NCI-H345 treated with DMSO at 0.1 percent for 48 hours (cell line): ENCODE measurements around the gene METTL14.
"Not testable (repeated sequence)": the region's sequence is repeated elsewhere in the genome, so short reads cannot be mapped to it uniquely, and the experiment has no call there.

Experiments used
- DNase-seq: peaks from one replicate; lab custom pipeline; 2025; ENCODE audit not compliant: unreplicated experiment; lab: John Stamatoyannopoulos, UW

METTL14 gene

DNA sequence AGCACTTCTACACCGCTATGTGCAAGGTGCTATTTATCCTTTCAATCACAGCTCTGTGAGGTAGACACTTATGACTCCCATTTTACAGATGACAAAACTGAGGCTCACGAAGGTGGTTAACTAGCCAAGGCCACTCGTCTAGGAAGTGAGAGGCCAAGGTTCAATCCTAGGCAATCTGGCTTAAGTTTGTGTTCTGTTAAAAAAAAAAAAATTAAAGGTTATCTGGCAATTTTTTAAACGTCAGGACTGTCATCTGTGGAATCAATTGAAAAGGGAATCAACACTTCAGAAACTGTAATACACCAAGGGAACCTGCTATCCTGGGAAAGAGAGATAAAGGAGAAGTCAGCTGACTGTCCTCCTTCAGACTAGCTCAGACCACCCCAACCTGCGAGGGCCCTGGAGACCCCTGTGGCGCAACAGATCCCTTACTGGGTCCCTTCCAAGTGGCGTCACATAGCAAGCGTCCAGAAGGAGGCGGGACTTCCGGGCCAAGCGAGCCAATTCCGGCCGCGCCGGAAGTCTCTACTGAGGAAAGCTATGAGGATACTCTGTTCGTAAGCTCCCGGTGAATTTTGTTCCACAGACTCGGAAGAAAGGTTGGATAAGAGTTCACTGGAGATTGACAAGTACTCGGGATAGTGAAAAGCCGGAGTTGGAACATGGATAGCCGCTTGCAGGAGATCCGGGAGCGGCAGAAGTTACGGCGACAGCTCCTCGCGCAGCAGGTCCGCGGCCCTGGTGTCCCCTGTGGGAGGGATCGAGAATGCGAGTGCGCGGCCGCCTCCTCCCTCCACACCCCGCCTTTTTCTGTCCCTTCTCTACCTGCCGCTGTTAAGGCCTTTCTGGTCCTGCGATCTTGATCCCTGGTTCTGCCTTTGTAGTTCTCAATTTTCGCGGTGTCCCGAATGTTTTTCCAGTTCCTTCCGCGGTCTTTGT, at the start of gene METTL14:
Gene METTL14, plus strand, starts transcription at position 520 of the 939 bp plus-strand sequence. Its CDS starts 143 bp downstream, at position 663.
- peak; percentile 73 for DNase-seq

DNA sequence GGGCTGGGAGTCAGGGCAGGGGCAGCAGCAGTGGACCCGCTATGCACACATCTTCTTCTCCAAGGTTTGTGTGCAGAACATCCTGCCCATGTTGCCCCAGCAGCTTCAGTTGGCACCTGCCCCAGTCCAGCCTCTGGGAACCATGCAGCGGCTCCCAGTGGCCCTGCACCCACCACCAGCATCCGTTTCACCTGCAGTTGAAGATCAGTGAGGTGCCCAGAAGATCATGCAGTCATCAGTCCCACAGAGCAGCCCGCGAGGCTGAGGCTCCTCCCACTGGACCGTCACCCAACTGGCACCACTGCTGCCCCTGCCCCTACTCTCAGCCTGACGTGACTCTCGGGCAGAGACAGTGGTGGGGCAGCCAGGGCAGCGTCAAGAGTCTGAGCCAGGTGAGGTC, 49.1 kb upstream of the METTL14 start:
- not testable (repeated sequence) for DNase-seq

DNA sequence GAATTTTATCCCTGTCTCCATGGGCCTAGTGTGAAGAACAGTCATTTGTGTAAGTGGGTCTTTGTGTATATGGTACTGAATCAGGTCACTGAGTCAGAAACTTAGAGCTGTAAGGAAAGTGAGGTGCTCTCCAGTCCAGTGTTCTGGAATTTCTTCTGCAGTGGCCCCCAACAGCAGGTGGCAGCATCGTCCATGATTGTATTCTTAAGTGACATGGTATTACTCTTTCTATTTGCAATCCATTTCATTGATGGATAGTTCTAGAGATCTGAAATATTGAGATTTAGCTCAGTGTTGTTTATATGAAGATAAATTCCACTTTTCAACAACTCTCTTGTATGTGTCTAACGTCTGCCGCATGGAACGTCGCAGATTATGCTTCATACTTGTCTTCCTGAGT, 20.5 kb upstream of the METTL14 start:
- DNase-seq: not testable (repeated sequence)

DNA sequence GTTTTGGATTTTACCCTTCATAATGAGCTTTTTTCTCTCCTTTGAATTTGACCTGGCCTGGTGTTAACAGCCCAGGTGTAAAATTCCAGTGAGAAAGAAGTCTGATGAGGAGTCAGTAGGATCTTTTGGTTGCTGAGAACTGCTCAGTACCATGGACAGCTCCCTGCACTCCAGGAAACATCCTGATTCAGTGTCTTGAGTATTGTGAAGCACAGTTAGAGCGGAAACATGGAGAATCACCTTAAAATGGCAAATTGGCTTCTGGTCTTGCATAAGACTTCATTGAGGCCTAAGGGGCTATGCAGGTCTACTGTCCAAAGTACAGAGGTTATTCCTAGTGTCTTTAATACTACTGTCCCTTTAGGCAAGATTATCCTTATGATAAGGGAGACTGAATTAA, 16.0 kb upstream of the METTL14 start:
- not testable (repeated sequence) for DNase-seq

DNA sequence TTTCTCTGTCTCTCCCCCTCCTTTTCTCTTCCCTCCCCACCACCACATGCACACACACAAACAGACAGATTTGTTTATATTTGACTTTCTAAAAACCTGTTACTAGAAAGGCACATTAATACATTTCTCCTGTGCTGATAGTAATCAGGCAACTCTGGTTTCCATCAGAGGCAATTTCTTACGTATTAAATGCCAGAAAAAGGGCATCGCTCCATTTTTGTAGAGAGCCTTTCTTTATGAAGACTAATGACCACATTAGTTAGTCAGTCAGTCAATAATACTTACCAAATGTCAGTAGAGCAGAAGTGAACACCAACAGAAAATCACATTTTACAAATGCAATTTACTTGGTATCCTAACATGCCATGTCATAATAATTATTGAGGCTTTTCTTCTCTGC, 14.2 kb upstream of the METTL14 start:
- DNase-seq: not testable (repeated sequence)

DNA sequence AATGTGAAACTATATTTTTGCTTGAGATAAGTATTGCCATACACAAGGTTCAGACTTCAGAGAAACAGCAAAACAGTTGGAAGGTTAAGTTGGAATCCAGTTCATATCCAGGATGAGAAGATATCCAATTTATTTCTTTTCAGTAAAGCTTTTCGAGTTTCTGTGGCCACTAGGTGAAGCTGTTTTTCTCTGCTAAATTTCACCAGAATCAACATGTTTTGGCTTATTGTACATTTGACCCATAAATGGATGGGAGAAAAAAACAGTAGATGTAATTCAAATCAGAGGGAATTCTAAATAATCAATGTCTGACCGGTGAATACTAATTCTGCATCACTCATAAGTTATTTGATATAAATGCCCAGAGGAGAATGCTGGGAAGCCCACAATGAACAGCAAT, 9.1 kb upstream of the METTL14 start:
- no peak for DNase-seq

DNA sequence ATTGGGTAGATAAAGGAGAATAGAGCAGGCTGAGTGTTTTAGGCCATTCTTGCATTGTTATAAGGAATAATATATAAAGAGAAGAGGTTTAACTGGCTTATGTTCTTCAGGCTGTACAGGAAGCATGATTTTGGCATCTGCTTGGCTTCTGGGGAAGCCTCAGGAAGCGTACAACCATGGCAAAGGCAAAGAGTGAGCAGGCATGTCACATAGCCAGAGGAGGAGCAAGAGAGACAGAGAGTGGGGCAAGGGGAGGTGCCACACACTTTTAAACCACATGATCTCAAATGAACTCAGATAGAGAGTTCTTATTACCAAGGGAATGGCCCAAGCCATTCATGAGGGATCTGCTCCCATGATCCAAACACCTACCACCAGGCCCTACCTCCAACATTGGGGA, 4.4 kb upstream of the METTL14 start:
- no peak for DNase-seq

DNA sequence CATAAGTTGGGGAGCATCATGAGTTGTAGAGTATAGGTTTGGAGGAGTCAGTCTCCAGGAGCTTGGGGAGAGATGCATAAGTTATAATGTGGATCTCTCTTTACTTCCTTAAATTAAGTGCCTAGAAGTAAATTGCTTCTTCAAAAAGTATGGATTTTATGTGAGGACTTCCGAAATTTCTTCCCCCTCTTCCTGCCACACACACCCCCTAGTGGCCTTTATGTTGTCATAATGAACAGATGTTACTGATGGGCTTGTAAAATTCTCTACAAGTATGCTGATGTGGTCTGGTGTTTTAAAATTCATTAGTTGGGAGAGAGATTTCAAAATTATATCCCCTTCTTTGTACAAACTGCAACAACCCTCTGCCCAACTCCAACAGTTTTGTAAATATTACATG, 2.3 kb upstream of the METTL14 start:
- no peak for DNase-seq

DNA sequence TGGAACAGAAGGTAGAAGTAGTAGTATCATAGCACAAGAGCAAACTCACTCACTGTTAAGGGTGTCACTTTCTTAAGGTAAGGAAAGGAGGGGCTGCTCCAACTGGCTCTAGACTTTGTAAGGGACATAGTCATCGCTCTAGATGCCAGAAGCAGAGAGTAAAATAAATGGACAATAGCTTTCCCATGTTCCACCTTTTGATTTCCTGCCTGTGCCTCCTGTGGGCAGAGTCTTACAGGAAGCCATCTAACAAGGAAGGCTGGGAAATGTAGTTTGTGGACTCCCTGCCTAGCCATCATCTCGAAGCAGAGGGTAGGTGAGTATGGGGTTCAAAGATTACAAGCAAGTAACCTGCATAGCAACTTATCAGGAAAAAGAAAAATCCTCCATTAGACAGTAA, 1.7 kb upstream of the METTL14 start:
- DNase-seq: no peak

DNA sequence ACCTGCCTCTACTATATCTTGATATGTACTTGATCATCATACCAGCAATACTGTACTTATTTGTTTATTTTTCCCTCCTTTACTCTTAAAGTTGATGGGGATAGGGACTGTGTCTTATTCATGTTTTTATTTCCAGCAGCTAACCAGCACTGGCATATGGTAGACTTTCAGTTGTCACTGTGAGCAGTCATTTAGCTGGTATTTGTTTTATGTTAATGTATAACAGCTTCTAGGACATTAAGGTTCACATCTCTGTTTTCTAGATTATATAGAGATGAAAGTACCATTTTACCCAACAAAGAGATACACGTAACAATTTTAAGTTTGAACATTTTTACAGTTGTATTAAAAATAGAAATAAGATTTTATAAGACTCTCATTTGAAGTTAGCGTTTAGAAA, 17.9 kb downstream of the METTL14 start:
- DNase-seq: no peak

DNA sequence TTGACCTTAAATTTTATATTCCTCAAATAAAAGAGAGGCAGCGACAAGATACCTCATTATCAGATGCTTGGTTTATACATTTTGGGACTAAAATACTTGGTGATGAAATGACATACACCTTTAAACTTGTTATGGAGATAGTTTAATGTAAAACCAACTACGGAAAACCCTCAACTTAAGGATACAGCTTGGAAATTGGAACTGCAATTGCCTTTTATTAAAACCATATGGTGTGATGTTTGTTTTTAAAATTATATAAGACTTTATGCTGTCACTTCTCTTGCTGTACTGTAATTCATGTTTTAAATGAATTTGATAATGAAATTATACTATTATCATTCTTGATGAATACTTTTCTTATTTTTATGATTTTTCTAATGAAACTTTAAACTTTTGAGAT, 25.9 kb downstream of the METTL14 start:
- no peak for DNase-seq

DNA sequence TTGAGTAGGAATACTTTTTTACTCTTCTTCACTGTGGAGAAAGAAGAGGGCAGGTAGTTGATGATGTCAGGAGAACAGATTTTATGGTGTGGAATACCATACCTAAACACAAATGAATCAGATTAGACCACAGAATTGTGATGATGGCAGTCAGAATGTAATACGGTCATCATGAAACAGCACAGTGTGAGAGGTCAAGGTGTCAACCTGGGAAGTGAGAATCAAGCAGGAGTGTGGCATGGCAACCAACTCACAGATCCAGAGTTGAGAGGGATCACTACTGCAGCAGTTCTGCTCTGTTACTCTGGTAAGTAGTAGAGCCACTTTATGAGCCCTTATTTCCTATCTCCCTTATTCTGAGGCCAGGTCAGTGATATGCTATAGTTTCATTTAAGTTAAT, 27.7 kb downstream of the METTL14 start:
- DNase-seq: no peak

DNA sequence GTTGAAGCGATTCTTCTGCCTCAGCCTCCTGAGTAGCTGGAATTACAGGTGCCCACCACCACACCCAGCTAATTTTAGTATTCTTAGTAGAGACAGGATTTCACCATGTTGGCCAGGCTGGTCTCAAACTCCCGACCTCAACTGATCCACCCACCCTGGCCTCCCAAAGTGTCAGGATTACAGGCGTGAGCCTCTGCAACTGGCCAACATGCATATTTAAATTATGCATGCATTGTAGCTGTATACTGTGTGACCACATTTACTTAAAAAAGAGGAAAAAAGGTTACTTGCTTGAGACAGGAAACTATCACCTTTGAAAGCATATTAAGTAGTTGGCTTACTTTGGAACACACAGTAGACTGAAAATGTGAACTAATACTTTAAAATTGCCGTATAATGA, 29.5 kb downstream of the METTL14 start:
- DNase-seq: no peak

DNA sequence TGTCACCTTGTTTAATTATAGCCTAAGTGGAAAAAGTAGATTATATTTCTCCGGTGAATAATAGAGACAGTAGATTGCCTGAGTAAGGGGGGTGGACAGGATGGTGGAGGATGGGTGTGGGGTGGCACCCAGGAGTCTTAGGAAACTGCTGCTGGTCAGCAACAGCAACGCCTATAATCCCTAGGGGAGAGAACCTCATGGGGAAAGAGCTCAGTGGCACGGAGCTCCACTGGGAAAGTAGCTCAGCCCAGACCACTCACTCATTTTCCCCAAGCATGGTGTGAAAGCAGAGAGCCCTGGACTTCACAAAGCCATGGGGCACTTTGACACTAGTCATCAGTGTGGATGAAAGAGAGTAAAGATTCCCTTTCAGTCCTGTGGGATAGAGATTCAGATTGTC, 31.1 kb downstream of the METTL14 start:
- DNase-seq: no peak

DNA sequence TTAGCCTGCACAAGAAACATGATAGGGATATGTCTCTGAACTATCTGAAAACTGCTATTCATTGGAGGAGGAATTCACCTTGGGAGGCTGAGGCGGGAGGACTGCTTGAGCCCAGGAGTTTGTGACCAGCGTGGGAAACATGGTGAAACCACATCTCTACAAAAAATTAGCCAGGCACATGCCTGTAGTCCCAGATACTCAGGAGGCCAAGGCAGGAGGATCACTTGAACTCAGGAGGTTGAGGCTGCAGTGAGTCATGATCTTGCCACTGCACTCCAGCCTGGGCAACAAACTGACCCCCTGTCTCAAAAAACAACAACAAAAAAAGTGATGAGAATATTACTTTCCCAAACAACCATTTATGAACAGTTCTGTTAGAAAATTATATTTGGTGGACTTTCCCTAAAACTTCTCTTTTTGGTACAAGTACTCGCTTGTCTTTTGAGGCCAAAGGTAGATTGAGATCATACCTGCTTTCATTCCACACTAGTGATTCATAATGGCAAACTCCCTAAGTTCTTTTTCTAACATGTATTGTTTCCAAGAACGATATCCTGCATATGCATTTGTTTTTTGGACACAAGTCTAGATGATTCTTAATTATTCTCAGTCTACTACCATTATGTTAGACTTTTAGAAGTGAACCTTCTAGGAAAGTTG, 33.4 kb downstream of the METTL14 start:
- no peak for DNase-seq

DNA sequence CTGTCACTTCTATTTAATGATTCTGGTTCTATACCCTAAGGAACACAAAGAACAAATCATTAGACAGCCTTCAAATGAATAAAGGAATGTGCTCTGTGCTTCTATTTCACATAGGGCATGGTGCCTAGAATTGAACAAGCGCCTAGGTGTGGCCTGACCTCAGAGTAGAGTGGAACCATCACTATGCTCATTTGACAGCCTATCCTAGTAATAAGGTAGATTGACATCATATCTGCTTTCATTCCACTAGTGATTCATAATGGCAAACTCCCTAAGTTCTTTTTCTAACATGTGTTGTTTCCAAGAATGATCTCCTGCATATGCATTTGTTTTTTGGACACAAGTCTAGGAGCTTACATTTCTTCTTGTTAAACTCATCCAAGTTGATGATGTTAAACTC, 36.6 kb downstream of the METTL14 start:
- no peak for DNase-seq

DNA sequence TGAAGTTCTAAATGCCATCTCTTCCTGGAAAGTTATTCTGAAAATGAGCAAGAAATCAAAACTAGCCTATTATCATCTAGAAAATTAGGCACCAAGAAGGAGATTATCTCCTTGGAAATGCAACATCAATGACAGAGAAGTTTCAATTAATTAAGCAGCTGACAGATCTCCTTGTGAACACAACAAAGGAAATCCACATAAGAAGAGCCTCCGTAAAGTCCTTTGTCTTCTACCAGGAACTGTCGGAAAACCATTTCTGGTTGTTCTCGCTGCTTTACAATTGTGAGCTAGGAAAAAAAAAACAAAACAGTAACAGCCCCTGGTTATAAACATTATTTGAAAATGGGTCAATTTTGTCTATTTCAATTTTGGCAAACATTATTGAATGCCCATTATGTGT, 38.2 kb downstream of the METTL14 start:
- no peak for DNase-seq

DNA sequence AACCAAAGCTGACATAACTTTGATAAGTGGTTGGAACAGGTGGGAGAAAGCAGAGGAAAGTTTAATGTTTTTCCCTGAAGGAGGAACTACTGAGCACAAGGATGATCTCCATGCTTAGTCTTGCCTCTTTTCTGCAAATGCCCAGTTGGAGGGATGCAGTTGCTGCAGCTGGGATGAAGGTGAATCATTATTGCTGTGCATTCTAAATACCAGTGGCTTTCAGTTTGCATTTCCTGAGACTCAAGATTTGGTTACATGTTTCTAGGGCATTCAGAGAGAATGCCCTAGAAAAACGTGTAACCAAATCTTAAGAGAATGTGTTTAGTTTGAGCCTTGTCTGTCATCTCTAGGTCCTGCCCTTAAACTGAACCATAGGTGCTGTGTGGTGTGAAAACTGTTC, 42.2 kb downstream of the METTL14 start:
- DNase-seq: no peak

DNA sequence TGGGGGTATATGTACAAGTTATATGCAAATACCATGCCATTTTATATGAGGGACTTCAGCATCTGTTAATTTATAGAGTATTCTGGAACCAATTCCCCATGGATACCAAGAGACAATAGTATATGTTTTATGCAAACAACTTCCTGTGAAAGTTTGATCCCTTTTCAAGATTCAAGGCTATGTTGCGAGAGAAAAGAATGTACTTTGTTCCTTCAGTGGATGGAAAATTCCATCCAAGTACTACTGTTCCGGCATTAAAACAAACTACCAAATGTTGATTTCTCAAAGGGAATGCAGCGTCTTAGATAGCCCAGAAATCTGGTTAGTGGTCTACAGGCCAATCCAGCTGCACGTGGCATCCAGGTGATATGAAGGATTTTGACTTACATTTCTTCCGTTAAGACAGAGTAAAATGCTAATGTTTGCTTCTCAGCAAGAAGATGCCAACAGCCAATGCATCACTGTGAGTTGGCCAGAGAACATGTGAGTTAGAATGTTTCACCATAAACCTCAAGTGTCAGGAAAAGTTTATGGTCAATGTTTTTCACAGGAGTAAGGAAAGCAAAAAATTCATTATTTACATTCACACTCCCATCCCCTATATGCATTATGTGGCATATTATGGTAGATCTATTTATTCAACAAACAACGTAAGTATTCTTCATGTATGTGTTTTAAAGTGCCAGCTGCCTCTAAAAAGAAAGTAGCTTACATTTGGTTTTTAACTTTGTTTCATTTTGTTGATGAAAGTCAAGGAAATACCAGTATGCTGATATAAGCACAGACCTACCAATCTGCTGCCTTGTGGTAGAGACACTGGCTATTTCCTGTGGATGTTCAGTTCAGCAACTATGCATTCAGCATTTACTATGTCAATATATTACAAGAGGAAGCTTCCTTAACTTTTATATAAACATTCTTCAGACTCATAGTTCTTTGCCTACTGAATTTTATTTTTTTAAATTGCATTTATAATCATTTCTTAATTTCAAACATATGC, 44.4 kb downstream of the METTL14 start:
- no peak for DNase-seq

DNA sequence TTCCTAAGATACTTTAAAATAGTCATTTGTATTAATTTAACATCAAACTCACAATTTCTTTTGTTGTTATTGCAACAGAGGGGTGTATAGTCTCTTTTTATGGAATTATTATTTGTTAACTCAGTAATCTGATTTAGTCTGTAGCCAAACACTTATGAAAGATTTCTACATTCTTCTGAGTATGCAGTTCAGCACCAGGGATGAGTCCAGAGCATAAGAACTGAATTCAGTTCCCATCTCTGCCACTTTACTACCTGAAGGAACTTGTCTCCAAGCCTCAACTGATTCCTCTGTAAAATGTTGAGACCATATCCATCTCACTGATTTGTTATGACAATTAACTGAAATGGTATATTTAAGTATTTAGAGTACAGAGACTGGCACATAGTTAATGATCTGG, 45.5 kb downstream of the METTL14 start:
- DNase-seq: no peak
